Measurements from ENCODE around the gene ZDHHC14. TPM values are rescaled to one million over a fixed set of nuclear protein-coding genes. Genes with fewer than 3 reads are reported as not detected.

The ZDHHC14 gene
- total RNA-seq, 1 experiment from 2014 or later, result 3.2 TPM

GRCh38 chr6:157487110-157487773 is 106.3 kb downstream of the ZDHHC14 start:
- DNase-seq (ENCODE audit: low spot score), result no peak
- BruUV-seq (replicated peaks), result no TSS peak
- no peaks in the 10 kb centered on the region for H3K27me3 ChIP-seq (replicated peaks; ENCODE audit: insufficient read depth, low read depth, low read length, poor library complexity)
- H3K27ac ChIP-seq (ENCODE audit: low read depth, low read length, poor library complexity, severe bottlenecking), result no peak overlapping the region
- ChIA-PET CTCF (no interaction called here), POLR2A (ENCODE audit: low non-redundant PET) (no interaction called here)
- no peaks in the 10 kb centered on the region for H3K4me1 ChIP-seq (ENCODE audit: insufficient read depth, low read length, poor library complexity, severe bottlenecking)
- H3K36me3 ChIP-seq (ENCODE audit: insufficient read depth, low read length, poor library complexity, severe bottlenecking), result no peaks in the 10 kb centered on the region
- no peak overlapping the region for H3K4me3 ChIP-seq (ENCODE audit: low read depth, low read length, poor library complexity, severe bottlenecking)
- intact Hi-C loops (cut with micrococcal nuclease; ENCODE audit: unreplicated experiment), result no loop called here
- H3K9me3 ChIP-seq (ENCODE audit: low read depth, low read length, poor library complexity, severe bottlenecking), result no peaks in the 10 kb centered on the region
- TF ChIP-seq CTCF (conservative IDR thresholded peaks at IDR 0.05; ENCODE audit: low read depth, low read length) (no peak), EZH2 (IDR thresholded peaks at IDR 0.05; ENCODE audit: borderline replicate concordance, low read depth, low read length, poor library complexity, severe bottlenecking) (no peak)

- Histone ChIP-seq H3K27me3 (replicated peaks; ENCODE audit: insufficient read depth, low read depth, low read length, poor library complexity) (no peaks in the 10 kb centered on the region), H3K36me3 (ENCODE audit: insufficient read depth, low read length, poor library complexity, severe bottlenecking) (no peaks in the 10 kb centered on the region), H3K4me1 (ENCODE audit: insufficient read depth, low read length, poor library complexity, severe bottlenecking) (no peaks in the 10 kb centered on the region), H3K4me3 (ENCODE audit: low read depth, low read length, poor library complexity, severe bottlenecking) (no peak overlapping the region), H3K27ac (ENCODE audit: low read depth, low read length, poor library complexity, severe bottlenecking) (no peak overlapping the region), H3K9me3 (ENCODE audit: low read depth, low read length, poor library complexity, severe bottlenecking) (no peaks in the 10 kb centered on the region)
- intact Hi-C loops (cut with micrococcal nuclease; ENCODE audit: unreplicated experiment), result no loop called here
- POLR2A ChIA-PET (ENCODE audit: low non-redundant PET), result no interaction called here
- DNase-seq (ENCODE audit: low spot score), result no peak
- TF ChIP-seq CTCF (conservative IDR thresholded peaks at IDR 0.05; ENCODE audit: low read depth, low read length), result no peak
- TF ChIP-seq EZH2 (IDR thresholded peaks at IDR 0.05; ENCODE audit: borderline replicate concordance, low read depth, low read length, poor library complexity, severe bottlenecking), result no peak
- CTCF ChIA-PET, result no interaction called here
- no TSS peak for BruUV-seq (replicated peaks)
Observed at GRCh38 chr6:157488058-157488457, 107.1 kb downstream of the ZDHHC14 start.

DNA sequence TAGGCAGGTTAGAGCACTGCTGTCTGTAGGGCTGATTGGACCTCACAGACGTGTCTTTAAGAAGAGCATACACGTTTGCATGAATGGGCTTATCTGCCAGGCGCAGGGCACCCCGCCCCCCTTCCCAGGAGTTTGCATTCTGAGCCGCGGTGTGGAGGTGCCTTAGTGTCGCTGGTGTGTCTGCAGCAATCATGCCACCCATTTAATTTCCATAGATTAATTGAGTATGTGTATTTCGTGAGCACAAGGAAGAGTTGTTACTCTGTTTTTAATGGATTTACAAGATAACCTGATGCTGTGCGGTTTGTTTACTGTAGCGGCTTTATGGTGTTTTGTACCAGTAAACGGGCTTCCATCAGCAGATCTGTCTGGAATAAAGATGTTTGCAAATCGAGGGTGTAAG is 107.7 kb downstream of the ZDHHC14 start:
- H3K4me3 ChIP-seq (ENCODE audit: low read depth, low read length, poor library complexity, severe bottlenecking), result no peak overlapping the region
- intact Hi-C loops (cut with micrococcal nuclease; ENCODE audit: unreplicated experiment), result no loop called here
- no peaks in the 10 kb centered on the region for H3K36me3 ChIP-seq (ENCODE audit: insufficient read depth, low read length, poor library complexity, severe bottlenecking)

More for the DNA sequence above, 107.7 kb downstream of the ZDHHC14 start:
- no TSS peak for BruUV-seq (replicated peaks)
- no peaks in the 10 kb centered on the region for H3K27me3 ChIP-seq (replicated peaks; ENCODE audit: insufficient read depth, low read depth, low read length, poor library complexity)
- no peak overlapping the region for H3K27ac ChIP-seq (ENCODE audit: low read depth, low read length, poor library complexity, severe bottlenecking)
- ChIA-PET POLR2A (ENCODE audit: low non-redundant PET) (no interaction called here), CTCF (no interaction called here)
- no peak for DNase-seq (ENCODE audit: low spot score)
- TF ChIP-seq CTCF (conservative IDR thresholded peaks at IDR 0.05; ENCODE audit: low read depth, low read length) (no peak), EZH2 (IDR thresholded peaks at IDR 0.05; ENCODE audit: borderline replicate concordance, low read depth, low read length, poor library complexity, severe bottlenecking) (no peak)
- no peaks in the 10 kb centered on the region for H3K4me1 ChIP-seq (ENCODE audit: insufficient read depth, low read length, poor library complexity, severe bottlenecking)
- H3K9me3 ChIP-seq (ENCODE audit: low read depth, low read length, poor library complexity, severe bottlenecking), result no peaks in the 10 kb centered on the region

All from A673 (cell line).